Activated T-helper 1 cell treated with anti-CD3 and anti-CD28 coated beads, Interleukin-2, amount 50 U/mL, for 16 hours (primary cell): ENCODE data around the gene TBC1D14.
"Not testable (repeated sequence)": the region's sequence is repeated elsewhere in the genome, so short reads cannot be mapped to it uniquely, and the experiment has no call there.

Experiments
- DNase-seq, 2 donors: peaks; one replicate each; pipeline ENCODE4 v3.0.0-alpha.2; 2020; ENCODE audit warnings: low read depth in 1 of 2, low spot score in 1 of 2

The TBC1D14 gene

DNA sequence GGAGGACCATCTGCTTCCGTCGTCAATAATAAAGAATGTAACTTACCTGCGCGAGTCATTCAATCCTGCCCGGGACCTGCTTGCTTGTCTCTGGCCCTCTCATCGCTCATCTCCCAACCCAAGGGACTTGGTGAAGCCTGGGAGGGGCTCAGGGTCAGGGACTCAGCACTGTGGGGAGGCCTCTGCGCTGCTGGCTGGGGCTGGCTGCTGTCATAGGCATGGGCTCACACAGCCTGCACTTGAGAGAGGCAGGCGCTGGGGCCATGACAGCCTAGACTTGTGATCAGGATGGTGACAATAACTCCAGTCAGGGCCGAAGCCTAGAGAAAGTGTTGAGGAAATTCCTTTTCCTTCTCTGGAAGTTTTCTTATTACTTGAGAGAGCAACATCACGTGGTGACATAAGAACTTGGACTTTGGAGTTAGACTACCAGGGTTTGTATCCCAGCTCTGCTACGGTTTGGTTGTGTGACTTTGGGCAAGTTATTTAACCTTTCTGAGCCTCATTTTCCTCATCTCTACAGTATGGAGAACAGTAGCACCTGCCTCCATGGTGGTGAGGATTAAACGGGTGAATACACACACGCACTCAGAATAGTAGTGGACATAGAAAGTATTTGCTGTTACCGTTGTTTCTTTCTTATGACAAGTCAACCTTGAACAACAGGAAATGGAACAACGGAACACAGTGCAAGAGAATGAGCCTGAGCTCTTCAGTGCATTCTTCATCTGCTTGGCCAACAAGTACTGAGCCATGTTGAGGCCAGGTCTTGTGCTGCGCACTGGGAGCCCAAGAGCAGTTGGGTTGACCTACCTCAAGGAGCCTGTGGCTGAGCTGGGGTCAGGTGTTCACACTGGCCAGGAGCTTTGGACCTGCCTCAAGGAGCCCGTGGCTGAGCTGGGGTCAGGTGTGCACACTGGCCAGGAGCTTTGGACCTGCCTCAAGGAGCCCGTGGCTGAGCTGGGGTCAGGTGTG, 60.5 kb downstream of the TBC1D14 start:
- no peak for DNase-seq

- DNase-seq = no peak
Measured at GRCh38 chr4:6971536-6972374, 62.1 kb downstream of the TBC1D14 start.

DNA sequence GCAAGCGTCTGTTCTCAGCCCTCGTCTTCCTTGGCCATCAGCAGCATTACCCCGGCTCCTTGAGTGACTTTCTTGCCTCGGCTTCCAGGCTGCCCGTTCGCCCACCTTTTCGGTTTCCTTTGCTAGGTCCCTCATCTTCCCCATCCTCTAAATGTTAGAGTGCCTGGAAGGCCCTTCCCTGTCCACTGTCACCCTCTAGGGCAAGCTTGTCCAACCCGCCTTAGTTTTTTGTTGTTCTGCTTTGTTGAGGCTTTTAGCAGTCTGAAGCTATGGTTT, 62.7 kb downstream of the TBC1D14 start:
- no peak for DNase-seq

DNA sequence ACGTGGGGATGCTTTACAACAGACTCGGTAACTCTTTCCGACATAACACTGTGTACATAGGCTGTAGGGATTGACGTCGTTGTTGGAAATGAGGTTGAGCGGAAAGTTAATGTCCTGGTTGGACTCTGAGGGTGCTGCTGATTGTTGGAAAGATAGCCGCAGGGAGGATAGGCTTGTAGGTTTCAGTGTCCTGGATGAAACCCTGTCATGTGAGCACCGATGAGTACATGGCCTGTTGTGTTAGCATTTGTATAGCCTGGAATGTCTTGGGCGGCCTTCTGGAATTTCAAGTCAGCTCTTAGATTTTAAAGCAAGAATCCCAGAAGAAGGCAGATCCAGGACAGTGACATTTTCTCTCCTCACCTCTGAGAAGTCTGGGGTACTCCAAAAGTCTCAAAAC, 63.3 kb downstream of the TBC1D14 start:
- no peak for DNase-seq

GRCh38 chr4:6974138-6974848, 64.7 kb downstream of the TBC1D14 start:
- DNase-seq = peak; percentile 65 to 71

DNA sequence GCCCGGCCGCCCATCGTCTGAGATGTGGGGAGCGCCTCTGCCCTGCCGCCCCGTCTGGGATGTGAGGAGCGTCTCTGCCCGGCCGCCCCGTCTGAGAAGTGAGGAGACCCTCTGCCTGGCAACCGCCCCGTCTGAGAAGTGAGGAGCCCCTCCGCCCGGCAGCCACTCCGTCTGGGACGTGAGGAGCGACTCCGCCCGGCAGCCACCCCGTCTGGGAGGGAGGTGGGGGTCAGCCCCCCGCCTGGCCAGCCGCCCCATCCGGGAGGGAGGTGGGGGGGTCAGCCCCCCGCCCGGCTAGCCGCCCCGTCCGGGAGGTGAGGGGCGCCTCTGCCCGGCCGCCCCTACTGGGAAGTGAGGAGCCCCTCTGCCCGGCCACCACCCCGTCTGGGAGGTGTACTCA, 68.2 kb downstream of the TBC1D14 start:
- DNase-seq = not testable (repeated sequence)

GRCh38 chr4:6983544-6984142, 74.0 kb downstream of the TBC1D14 start:
- DNase-seq = no peak

DNA sequence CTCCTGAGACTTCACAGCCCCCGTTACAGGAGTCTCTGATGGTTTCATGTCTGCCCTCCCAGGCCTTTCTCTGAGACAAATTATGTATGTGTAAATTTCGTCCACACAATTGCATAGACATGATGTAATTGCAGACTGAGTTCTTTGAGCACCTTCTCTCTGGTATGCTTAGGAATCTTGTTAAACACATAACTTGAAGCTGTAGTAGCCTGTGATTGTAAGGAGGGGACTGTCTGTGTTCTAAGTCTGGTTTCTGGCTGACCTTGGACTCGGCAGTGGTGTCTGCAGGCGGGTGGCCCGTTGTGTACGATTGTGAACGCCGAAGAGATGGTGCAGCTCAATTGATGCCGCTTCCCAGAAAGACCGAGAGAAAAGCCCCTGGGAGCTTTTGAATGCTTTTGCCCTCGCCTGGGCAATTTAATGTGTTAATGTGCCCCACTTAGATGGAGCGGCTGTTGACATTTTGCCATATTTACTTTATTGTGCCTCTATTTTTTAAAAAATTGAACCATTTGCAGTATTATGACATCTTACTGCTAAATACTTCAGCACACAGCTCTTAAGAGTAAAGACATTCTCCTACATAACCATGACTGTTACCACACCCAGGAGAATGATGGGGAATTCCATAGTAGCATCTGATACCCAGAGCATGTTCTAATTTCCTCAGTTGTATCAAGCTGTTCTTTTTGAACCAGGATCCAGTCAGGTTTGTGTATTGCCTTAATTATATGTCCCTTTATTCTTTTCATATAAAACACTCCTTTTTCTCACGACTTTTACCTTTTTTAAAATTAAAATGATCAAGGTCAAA, 75.2 kb downstream of the TBC1D14 start:
- no peak for DNase-seq

DNA sequence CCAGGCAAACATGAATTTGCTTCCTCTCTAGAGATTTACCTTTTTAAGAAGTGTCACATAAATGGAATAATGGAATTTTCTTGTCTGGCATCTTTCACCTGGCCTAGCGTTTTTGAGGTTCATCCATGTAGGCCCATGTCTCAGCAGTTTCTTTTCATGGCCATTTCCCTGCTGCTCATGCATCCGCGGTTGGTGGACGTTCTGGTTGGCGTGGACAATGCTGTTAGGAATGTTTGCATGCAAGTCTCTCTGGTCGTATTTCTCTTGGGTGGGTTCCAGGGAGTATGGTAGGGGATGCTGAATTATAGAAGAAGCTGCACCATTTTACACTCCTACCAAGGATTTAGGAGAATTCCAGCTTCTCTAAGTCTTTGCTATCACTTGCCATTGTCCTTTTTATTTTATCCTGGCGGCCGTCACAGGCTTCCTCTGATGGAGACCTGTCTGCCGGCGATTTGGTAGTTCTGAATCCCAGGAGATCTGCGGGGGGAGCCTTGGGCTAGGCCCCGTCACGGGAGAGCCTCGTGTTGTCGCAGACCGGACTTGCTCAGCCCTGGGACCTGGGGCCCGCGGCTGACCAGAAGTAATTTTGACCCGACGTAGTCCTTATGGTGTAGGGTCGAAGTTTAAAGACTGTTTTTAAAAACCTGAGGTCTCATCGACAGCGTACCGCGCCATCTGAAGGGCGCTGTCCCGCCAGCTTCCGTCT, 76.6 kb downstream of the TBC1D14 start:
- DNase-seq = no peak

- peak; percentile 86 to 90 for DNase-seq
Measured at GRCh38 chr4:6986781-6987587, 77.4 kb downstream of the TBC1D14 start.

DNA sequence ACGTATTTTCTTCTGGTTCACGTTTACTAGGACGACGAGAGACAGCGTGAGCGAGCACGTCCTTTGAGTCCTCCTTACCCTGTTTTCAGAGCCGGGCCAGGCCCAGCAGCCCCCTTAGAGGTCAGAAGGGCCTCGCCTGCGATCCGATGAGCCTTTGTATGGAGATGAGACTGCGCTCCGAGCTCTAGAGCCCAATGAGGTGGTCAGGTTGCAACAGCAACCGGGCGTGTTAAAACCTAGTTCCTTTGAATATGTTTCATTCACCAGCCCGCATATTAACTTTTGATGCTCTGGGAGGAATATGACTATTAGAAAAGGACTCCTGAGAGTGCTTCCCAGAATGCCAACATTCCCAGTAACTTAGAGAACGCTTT, 77.9 kb downstream of the TBC1D14 start:
- DNase-seq = no peak

DNA sequence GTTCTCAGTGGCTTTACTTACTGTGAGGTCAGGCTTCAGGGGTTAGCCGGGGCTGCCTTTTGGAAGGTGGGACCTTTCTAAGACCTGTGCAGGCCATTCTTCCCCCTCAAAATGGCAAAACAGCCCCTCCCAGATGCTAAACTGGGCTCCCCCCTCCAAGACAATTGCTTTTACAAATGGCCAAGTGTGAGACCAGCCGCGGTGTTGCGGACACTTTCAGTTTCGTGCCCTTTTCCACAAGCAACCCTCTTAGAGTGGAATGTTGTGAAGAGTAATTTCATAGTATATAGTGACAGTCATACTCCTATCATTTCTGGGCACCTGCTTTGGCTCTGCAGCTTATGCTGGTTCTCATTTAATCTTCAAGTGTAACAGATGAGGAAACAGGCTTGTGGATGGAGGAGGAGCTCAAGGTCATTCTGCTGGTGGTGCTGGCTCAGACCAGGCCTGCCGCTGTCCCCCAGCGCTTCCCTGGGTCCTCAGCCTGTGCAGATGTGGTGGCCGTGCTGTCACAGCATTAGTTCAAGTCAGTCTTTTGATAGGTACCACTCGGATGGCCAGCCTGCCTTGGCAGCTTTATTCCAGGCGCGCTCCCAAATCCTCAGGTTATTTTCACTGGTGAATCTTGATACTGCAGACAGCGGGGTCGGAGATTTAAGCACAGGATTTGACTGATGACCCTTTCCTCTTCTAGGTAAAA, 78.5 kb downstream of the TBC1D14 start:
- no peak for DNase-seq

- DNase-seq = no peak
Measured at GRCh38 chr4:6989331-6989923, 79.8 kb downstream of the TBC1D14 start.

DNA sequence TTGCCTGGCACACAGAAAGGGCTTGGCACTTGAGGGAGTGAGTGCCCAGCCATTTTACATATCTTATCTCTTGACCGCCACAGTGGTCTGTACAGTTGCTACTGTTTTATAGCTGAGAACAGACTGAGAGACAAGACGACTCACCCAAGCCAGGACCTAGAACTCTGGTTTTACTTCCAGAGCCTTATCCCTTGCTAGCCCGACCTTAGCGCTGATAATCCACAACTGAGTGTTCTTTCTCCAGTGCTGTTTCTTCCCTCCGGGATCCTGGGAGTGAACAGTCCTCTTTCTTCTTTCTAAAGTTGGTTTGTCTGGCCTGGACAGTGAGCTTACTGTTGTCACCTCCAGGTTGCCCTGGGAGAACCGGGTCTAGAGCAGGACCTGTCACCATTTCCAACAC, 81.0 kb downstream of the TBC1D14 start:
- no peak for DNase-seq

- DNase-seq = no peak
Measured at GRCh38 chr4:6991249-6991648, 81.6 kb downstream of the TBC1D14 start.

- DNase-seq = no peak
Measured at GRCh38 chr4:6991771-6992557, 82.3 kb downstream of the TBC1D14 start.
